HG03460 (cell line): ENCODE results near the gene MPP2.

ENCODE experiments used
- ATAC-seq: cut with Tn5 transposase; IDR thresholded peaks from one replicate; pipeline ENCODE4 v1.9.1; 2021; ENCODE audit not compliant: unreplicated experiment

MPP2 gene

GRCh38 chr17:43825567-43825966 is 81.8 kb downstream of the MPP2 start:
- no peak for ATAC-seq
